H9 (cell line): ENCODE data around the gene KRT80. TPM values are rescaled to one million over a fixed set of nuclear protein-coding genes. Genes with fewer than 3 reads are reported as not detected.

Experiments
- DNase-seq: peaks from one replicate; pipeline ENCODE4 v3.0.0-alpha.2; 2017
- H2AFZ ChIP-seq: one replicate; pipeline ENCODE4 v1.6.1; 2013; ENCODE audit warnings: mild to moderate bottlenecking, low read length, control low read depth, moderate library complexity
- H2AK5ac ChIP-seq: 2 replicates; pipeline ENCODE4 v1.6.1; 2013; ENCODE audit warnings: low read length, control low read depth, mixed read lengths; ENCODE audit not compliant: insufficient read length
- H2BK120ac ChIP-seq: one replicate; pipeline ENCODE4 v1.6.1; 2013; ENCODE audit warnings: low read depth, mild to moderate bottlenecking, low read length, control low read depth, inconsistent platforms; ENCODE audit not compliant: poor library complexity, severe bottlenecking
- H2BK12ac ChIP-seq: 2 replicates; pipeline ENCODE4 v1.6.1; 2013; ENCODE audit warnings: low read length, control low read depth, mixed read lengths, low read depth; ENCODE audit not compliant: insufficient read length
- H2BK15ac ChIP-seq: 2 replicates; pipeline ENCODE4 v1.6.1; 2013; ENCODE audit warnings: low read depth, low read length, control low read depth
- H2BK20ac ChIP-seq: one replicate; pipeline ENCODE4 v1.6.1; 2013; ENCODE audit warnings: low read depth, mild to moderate bottlenecking, low read length, control low read depth, inconsistent platforms; ENCODE audit not compliant: poor library complexity, severe bottlenecking
- H2BK5ac ChIP-seq: 2 replicates; pipeline ENCODE4 v1.6.1; 2013; ENCODE audit warnings: low read length, control low read depth, mixed read lengths; ENCODE audit not compliant: insufficient read length
- H3K14ac ChIP-seq: 2 replicates; pipeline ENCODE4 v1.6.1; 2013; ENCODE audit warnings: low read length, control low read depth; ENCODE audit not compliant: insufficient read depth
- H3K18ac ChIP-seq: 2 replicates; pipeline ENCODE4 v1.6.1; 2013; ENCODE audit warnings: low read depth, mild to moderate bottlenecking, mixed read lengths, low read length, control low read depth; ENCODE audit not compliant: insufficient read length
- H3K23ac ChIP-seq: 2 replicates; pipeline ENCODE4 v1.6.1; 2013; ENCODE audit warnings: low read length, control low read depth, mixed read lengths, low read depth; ENCODE audit not compliant: insufficient read length
- H3K23me2 ChIP-seq: 2 replicates; pipeline ENCODE4 v1.6.1; 2013; ENCODE audit warnings: low read depth, mild to moderate bottlenecking, mixed read lengths, low read length, control low read depth; ENCODE audit not compliant: insufficient read length, poor library complexity, severe bottlenecking
- H3K27ac ChIP-seq: 2 replicates; pipeline ENCODE4 v1.5.1; 2013; ENCODE audit warnings: low read length, control low read depth, mixed read lengths, low read depth; ENCODE audit not compliant: insufficient read length
- H3K27me3 ChIP-seq: 2 replicates; pipeline ENCODE4 v1.6.1; 2013; ENCODE audit warnings: low read length, control low read depth, inconsistent platforms; ENCODE audit not compliant: insufficient read depth
- H3K4ac ChIP-seq: 2 replicates; pipeline ENCODE4 v1.6.1; 2013; ENCODE audit warnings: low read depth, mild to moderate bottlenecking, control low read depth, inconsistent platforms, low read length, moderate library complexity
- H3K4me1 ChIP-seq: 2 replicates; pipeline ENCODE4 v1.6.1; 2013; ENCODE audit warnings: low read length, control low read depth, inconsistent platforms; ENCODE audit not compliant: insufficient read depth
- H3K4me2 ChIP-seq: 2 replicates; pipeline ENCODE4 v1.6.1; 2013; ENCODE audit warnings: low read length, control low read depth, mixed read lengths; ENCODE audit not compliant: insufficient read length, insufficient read depth
- H3K56ac ChIP-seq: 2 replicates; pipeline ENCODE4 v1.6.1; 2013; ENCODE audit warnings: low read depth, mild to moderate bottlenecking, mixed read lengths, low read length, control low read depth; ENCODE audit not compliant: insufficient read length
- H3K79me1 ChIP-seq: 2 replicates; pipeline ENCODE4 v1.6.1; 2013; ENCODE audit warnings: low read depth, mild to moderate bottlenecking, moderate library complexity, low read length, control low read depth, inconsistent platforms; ENCODE audit not compliant: insufficient read depth, poor library complexity, severe bottlenecking
- H3K79me2 ChIP-seq: 2 replicates; pipeline ENCODE4 v1.6.1; 2013; ENCODE audit warnings: low read length, control low read depth, inconsistent platforms; ENCODE audit not compliant: insufficient read depth
- H3K9ac ChIP-seq: 2 replicates; pipeline ENCODE4 v1.6.1; 2013; ENCODE audit warnings: low read length, control low read depth, mixed read lengths; ENCODE audit not compliant: insufficient read length; ENCODE audit errors: extremely low read depth
- H3K9me3 ChIP-seq: one replicate; pipeline ENCODE4 v1.6.1; 2013; ENCODE audit warnings: low read depth, low read length, inconsistent platforms; ENCODE audit not compliant: control insufficient read depth
- H3T11ph ChIP-seq: one replicate; pipeline ENCODE4 v1.6.1; 2013; ENCODE audit warnings: mild to moderate bottlenecking, low read length, control low read depth, inconsistent platforms
- H4K20me1 ChIP-seq: one replicate; pipeline ENCODE4 v1.6.1; 2013; ENCODE audit not compliant: control insufficient read depth, insufficient read length, insufficient read depth
- H4K5ac ChIP-seq: 2 replicates; pipeline ENCODE4 v1.6.1; 2013; ENCODE audit warnings: low read depth, mild to moderate bottlenecking, mixed read lengths, low read length, control low read depth; ENCODE audit not compliant: insufficient read length
- H4K8ac ChIP-seq: replicated peaks from 2 replicates; pipeline ENCODE4 v1.6.1; 2013; ENCODE audit warnings: low read length, control low read depth, mixed read lengths, low read depth; ENCODE audit not compliant: insufficient read length
- H4K91ac ChIP-seq: 2 replicates; pipeline ENCODE4 v1.6.1; 2013; ENCODE audit warnings: low read depth, mild to moderate bottlenecking, moderate library complexity, mixed read lengths, low read length, control low read depth; ENCODE audit not compliant: insufficient read length
- H3K27ac Mint-ChIP-seq, 3 experiments: 2 replicates in 2 of 3; 3 replicates in 1 of 3; pipeline ENCODE4 v1.8.0; 2020 to 2021; ENCODE audit warnings: mixed read lengths in 3 of 3, mild to moderate bottlenecking in 1 of 3, moderate library complexity in 1 of 3
- H3K27me3 Mint-ChIP-seq: 2 replicates; pipeline ENCODE4 v1.8.0; 2021; ENCODE audit warnings: low read depth, mild to moderate bottlenecking, moderate library complexity, mixed read lengths
- H3K36me3 Mint-ChIP-seq, 3 experiments: 2 replicates in 2 of 3; 3 replicates in 1 of 3; pipeline ENCODE4 v1.8.0; 2020 to 2021; ENCODE audit warnings: low read depth in 3 of 3, mixed read lengths in 3 of 3; ENCODE audit not compliant: insufficient read depth in 1 of 3
- H3K4me1 Mint-ChIP-seq, 2 experiments: 2 replicates each; pipeline ENCODE4 v1.8.0; 2020; ENCODE audit warnings: mixed read lengths in 2 of 2
- H3K4me3 Mint-ChIP-seq, 2 experiments: 2 replicates in 1 of 2; 3 replicates in 1 of 2; pipeline ENCODE4 v1.8.0; 2020 to 2021; ENCODE audit warnings: mild to moderate bottlenecking in 2 of 2, mixed read lengths in 2 of 2, moderate library complexity in 1 of 2
- H3K9me3 Mint-ChIP-seq, 2 experiments: 2 replicates in 1 of 2; 3 replicates in 1 of 2; pipeline ENCODE4 v1.8.0; 2020; ENCODE audit warnings: mild to moderate bottlenecking in 2 of 2, mixed read lengths in 2 of 2, moderate library complexity in 1 of 2
- WGBS: extraction: QIAGEN DNeasy Blood & Tissue Kit; methylation state at CpG from one replicate; pipeline ENCODE4 v1.1.7; 2013; ENCODE audit warnings: missing lambda C conversion rate, low lambda C conversion rate, mixed read lengths; ENCODE audit not compliant: insufficient read length; ENCODE audit errors: extremely low coverage; 5-methylcytosine and 5-hydroxymethylcytosine counted together
- total RNA-seq: library from RNA; stranded (reverse); gene quantifications from 2 replicates; pipeline ENCODE4 v1.2.1, GENCODE V29; 2021
- TF ChIP-seq, protein P1 (sequence below): fragments of 200-600 bp; sonication (generic); conservative IDR thresholded peaks from 3 replicates; pipeline ENCODE4 v1.8.0; 2021; ENCODE audit warnings: antibody characterized with exemption, mild to moderate bottlenecking

KRT80 gene
- total RNA-seq, 1 experiment from 2014 or later = not detected

DNA sequence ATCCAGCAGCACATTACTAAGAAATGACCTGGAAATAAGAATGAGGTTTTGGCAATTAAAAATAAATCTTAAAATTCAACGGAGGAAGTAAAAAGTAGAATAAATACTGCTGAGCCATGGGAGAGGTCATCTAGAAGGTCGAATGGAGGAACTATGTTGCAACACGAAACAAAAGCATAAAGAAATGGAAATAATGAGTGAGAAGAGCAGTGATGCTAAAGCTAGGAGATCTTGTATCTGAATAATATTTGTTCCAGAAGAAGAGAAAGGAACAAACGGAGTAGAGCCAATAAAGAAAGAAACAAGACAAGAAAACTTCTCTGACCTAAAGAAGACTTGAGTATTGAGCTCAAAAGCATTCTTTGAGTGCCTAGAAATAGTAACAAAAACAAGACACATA is 34.6 kb upstream of the KRT80 start:
- no peaks in the 10 kb centered on the region for H3K23me2 ChIP-seq
- no peak overlapping the region for H2AFZ ChIP-seq
- WGBS = no CpG with 5 or more reads among the region's 4 CpGs
- H4K5ac ChIP-seq = no peak overlapping the region
- no peaks in the 10 kb centered on the region for H3K9me3 Mint-ChIP-seq
- H2BK20ac ChIP-seq = no peak overlapping the region
- peaks cover 14 to 15% of the 10 kb centered on the region in 2 experiments for H3K4me1 Mint-ChIP-seq
- H3K27ac Mint-ChIP-seq = no peak overlapping the region
- no peaks in the 10 kb centered on the region for H3K79me2 ChIP-seq
- no peak overlapping the region for H2BK12ac ChIP-seq
- no peak overlapping the region for H3T11ph ChIP-seq
- H3K36me3 Mint-ChIP-seq = no peaks in the 10 kb centered on the region
- no peak for DNase-seq
- no peak overlapping the region for H3K18ac ChIP-seq
- no peak overlapping the region for H3K4me2 ChIP-seq
- no peak overlapping the region for H2AK5ac ChIP-seq
- H3K27ac ChIP-seq = no peak overlapping the region
- H3K9me3 ChIP-seq = no peaks in the 10 kb centered on the region
- TF ChIP-seq, protein P1, sequence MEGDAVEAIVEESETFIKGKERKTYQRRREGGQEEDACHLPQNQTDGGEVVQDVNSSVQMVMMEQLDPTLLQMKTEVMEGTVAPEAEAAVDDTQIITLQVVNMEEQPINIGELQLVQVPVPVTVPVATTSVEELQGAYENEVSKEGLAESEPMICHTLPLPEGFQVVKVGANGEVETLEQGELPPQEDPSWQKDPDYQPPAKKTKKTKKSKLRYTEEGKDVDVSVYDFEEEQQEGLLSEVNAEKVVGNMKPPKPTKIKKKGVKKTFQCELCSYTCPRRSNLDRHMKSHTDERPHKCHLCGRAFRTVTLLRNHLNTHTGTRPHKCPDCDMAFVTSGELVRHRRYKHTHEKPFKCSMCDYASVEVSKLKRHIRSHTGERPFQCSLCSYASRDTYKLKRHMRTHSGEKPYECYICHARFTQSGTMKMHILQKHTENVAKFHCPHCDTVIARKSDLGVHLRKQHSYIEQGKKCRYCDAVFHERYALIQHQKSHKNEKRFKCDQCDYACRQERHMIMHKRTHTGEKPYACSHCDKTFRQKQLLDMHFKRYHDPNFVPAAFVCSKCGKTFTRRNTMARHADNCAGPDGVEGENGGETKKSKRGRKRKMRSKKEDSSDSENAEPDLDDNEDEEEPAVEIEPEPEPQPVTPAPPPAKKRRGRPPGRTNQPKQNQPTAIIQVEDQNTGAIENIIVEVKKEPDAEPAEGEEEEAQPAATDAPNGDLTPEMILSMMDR = no peak
- H3K14ac ChIP-seq = no peak overlapping the region
- no peak overlapping the region for H3K4ac ChIP-seq
- H3K27me3 ChIP-seq = no peaks in the 10 kb centered on the region; the same call in none of the 2 replicates
- no peak overlapping the region for H2BK5ac ChIP-seq
- no peak overlapping the region for H3K56ac ChIP-seq
- H3K79me1 ChIP-seq = no peaks in the 10 kb centered on the region
- peaks cover 52% of the 10 kb centered on the region for H3K27me3 Mint-ChIP-seq
- H4K20me1 ChIP-seq = no peaks in the 10 kb centered on the region
- H3K9ac ChIP-seq = no peak overlapping the region
- no peak overlapping the region for H4K91ac ChIP-seq
- H3K4me1 ChIP-seq = no peaks in the 10 kb centered on the region; the same call in 1 of the 2 replicates
- H3K4me3 Mint-ChIP-seq = no peak overlapping the region
- no peak overlapping the region for H3K23ac ChIP-seq
- H2BK120ac ChIP-seq = no peak overlapping the region
- no peak overlapping the region for H4K8ac ChIP-seq
- H2BK15ac ChIP-seq = no peak overlapping the region
